Loucy (cell line): ENCODE measurements around the gene CHCHD10.

Source experiments
- EZH2phosphoT487 ChIP-seq: fragments of 200-600 bp; IDR thresholded peaks from 2 replicates; pipeline ENCODE4 v1.6.1; 2018; ENCODE audit warnings: antibody characterized with exemption, mild to moderate bottlenecking, moderate library complexity, borderline replicate concordance
- TF ChIP-seq, protein P1 (sequence below): fragments of 200-600 bp; sonication (generic); conservative IDR thresholded peaks from 2 replicates; pipeline ENCODE4 v1.5.1; 2014; ENCODE audit warnings: mild to moderate bottlenecking, antibody characterized with exemption, low read length

DNA sequence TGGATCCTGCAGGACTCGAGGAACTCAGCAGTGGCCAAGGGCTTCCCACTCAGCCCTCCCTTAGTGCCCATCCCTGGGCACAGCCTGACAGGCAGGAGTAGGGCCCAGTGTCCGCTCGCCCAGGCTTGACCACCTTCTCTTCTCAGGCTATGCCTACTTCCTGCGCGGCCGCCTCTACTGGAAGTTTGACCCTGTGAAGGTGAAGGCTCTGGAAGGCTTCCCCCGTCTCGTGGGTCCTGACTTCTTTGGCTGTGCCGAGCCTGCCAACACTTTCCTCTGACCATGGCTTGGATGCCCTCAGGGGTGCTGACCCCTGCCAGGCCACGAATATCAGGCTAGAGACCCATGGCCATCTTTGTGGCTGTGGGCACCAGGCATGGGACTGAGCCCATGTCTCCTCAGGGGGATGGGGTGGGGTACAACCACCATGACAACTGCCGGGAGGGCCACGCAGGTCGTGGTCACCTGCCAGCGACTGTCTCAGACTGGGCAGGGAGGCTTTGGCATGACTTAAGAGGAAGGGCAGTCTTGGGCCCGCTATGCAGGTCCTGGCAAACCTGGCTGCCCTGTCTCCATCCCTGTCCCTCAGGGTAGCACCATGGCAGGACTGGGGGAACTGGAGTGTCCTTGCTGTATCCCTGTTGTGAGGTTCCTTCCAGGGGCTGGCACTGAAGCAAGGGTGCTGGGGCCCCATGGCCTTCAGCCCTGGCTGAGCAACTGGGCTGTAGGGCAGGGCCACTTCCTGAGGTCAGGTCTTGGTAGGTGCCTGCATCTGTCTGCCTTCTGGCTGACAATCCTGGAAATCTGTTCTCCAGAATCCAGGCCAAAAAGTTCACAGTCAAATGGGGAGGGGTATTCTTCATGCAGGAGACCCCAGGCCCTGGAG is 15.7 kb upstream of the CHCHD10 start:
- no peak for TF ChIP-seq EZH2phosphoT487
- TF ChIP-seq, protein P1, sequence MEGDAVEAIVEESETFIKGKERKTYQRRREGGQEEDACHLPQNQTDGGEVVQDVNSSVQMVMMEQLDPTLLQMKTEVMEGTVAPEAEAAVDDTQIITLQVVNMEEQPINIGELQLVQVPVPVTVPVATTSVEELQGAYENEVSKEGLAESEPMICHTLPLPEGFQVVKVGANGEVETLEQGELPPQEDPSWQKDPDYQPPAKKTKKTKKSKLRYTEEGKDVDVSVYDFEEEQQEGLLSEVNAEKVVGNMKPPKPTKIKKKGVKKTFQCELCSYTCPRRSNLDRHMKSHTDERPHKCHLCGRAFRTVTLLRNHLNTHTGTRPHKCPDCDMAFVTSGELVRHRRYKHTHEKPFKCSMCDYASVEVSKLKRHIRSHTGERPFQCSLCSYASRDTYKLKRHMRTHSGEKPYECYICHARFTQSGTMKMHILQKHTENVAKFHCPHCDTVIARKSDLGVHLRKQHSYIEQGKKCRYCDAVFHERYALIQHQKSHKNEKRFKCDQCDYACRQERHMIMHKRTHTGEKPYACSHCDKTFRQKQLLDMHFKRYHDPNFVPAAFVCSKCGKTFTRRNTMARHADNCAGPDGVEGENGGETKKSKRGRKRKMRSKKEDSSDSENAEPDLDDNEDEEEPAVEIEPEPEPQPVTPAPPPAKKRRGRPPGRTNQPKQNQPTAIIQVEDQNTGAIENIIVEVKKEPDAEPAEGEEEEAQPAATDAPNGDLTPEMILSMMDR: no peak
